Measurements from ENCODE around the gene SNX33.
A peak's percentile ranks its signal among the peaks of the same experiment; 100 is the strongest.

DNA sequence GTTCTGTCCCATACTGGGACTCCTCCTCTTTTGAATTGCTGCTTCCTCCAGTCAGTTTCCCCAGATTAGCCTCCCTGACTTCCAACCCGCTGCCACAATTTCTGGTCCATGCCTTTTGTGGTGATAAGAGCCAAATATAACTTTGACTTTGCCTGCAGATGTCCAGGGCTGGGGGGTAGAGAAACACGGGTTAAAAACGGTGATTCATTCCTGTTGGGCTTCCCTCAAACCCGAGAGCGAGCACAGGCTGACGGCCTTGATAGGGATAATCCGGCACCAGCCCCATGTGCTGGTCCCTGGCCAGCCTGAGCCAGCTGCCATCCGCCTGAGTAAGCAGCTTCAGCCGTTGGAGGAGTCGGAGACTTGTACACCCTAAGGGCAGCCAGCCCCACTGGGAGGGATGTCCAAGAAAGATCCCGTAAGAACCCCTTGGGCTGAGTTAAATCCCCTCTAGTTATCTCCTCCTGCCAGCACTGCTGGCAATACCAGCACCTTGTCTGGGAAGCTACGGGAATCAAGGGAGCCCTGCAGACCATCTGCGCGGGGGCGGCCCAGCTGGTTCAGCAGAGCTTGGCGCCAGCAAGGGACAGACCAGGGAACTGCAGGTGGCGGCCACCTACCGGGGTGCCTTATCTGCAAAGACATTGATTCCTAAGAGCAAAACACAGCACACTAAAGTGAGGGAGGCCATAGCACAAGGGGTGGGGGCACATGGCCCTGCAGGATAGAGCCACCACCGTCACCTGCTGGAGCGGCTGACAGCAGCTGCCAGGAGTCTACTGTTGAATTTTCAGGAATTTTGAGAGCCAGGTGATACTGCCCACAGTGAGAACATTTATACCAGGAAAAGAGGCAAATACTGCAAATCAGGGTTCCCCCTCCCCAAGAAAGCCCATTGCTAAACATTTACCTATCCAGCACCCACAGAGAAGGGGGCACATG, 46.8 kb downstream of the SNX33 start:
- TF ChIP-seq, protein P1, sequence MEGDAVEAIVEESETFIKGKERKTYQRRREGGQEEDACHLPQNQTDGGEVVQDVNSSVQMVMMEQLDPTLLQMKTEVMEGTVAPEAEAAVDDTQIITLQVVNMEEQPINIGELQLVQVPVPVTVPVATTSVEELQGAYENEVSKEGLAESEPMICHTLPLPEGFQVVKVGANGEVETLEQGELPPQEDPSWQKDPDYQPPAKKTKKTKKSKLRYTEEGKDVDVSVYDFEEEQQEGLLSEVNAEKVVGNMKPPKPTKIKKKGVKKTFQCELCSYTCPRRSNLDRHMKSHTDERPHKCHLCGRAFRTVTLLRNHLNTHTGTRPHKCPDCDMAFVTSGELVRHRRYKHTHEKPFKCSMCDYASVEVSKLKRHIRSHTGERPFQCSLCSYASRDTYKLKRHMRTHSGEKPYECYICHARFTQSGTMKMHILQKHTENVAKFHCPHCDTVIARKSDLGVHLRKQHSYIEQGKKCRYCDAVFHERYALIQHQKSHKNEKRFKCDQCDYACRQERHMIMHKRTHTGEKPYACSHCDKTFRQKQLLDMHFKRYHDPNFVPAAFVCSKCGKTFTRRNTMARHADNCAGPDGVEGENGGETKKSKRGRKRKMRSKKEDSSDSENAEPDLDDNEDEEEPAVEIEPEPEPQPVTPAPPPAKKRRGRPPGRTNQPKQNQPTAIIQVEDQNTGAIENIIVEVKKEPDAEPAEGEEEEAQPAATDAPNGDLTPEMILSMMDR (conservative IDR thresholded peaks at IDR 0.05; ENCODE audit: low read length), result peak; percentile 66
- TF ChIP-seq EZH2phosphoT487 (IDR thresholded peaks at IDR 0.05; ENCODE audit: borderline replicate concordance, low read depth, low read length), result no peak

Measured in OCI-LY7 (cell line).